Measurements from ENCODE around the gene SDK1.

SDK1 gene

DNA sequence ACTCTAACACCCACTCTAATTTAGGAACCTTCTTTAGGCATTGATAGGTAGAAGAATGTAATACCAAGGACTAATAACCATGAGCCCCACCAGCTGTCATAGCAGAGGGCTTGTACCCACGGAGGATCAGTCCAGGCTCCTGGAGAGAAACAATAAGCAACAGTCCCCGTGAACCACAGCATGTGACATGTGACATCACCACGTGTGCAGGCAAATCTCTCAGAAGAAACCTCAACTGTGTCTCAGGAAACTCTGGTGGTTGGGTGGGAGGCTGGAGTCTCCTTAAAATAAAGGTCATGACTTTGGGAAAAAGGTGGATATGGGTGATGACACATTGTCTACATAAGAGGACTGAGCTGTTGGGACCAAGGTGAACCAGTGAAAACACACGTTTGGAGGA, 727.2 kb downstream of the SDK1 start:
- no peak for DNase-seq

DNA sequence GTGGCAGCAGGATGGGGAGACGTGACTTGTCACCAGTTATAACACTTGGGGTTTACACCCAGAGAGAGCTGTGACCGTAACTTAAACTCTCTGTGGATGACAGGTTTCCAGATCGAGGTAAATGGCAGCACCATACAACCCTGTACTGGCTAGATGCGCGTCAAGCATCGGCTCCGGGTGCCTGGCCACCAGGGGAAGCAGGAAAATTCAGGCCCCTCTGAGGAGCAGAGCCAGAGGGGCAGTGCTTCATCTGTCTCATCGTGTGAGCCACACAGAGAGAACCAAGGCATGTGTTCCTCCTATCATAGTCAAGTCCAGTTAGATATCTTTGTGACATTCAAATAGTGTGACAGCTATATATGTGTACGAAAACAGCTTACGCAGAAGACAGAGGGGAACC, 728.9 kb downstream of the SDK1 start:
- DNase-seq = no peak

DNA sequence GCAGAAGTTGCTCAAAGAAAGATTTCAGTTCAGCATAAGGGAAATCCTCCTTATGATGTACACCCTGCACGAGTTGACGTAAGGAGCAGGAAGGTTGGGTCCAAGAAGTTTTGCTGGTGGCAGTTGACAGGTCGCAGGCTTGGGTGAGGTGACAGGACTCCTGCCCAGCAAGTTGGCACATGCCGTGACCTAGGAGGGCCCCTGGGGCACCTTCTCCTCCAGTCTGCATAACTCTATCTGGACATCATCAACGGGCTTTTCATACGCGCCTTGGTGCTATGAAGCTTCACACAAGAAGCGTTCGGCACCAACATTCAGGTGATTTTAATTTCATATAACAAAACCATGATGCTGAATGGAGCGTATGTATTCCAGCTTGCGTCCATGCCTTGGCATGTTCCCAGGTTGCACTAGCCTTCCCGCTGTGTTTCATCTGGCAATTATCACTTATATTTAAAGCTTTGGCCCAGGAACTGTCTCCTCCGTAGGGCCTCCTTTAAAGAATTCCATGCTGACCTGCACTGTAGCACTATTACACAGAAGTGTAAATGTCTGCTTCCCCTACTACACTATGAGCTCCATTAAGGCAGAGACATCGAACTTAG, 729.4 kb downstream of the SDK1 start:
- DNase-seq = no peak

DNA sequence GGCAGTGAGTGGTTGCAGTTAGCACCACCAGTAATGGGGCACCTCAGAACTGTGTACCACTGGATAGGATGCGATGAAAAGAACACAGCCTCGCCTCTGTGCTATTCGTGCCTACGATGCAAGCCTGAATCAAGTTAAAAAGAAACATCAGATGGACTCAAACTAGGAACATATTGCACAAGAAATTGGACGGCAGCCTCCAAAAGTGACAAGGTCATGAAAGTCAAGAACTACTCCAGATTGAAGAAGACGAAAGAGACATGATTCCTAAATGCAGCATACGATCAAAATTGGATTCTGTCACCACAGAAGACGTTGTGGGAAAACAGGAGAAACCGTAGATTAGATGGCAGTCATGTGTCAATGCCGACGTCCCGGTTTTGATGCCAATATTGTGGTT, 732.9 kb downstream of the SDK1 start:
- no peak for DNase-seq

DNA sequence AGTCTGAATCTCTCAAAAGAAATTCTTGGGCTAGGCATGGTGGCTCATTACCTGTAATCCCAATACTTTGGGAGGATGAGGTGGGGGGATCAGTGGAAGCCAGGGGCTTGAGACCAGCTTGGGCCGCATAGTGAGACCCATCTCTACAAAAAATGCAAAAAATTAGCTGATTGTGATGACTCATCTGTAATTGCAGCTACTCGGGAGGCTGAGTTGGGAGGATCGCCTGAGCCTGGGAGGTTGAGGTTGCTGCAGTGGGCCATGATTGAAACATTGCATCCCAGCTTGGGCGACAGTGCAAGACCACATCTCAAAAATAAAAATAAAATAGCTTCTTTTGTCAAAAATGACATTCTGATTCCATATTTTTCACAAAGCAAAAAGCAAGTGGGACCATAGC, 736.3 kb downstream of the SDK1 start:
- no peak for DNase-seq

DNA sequence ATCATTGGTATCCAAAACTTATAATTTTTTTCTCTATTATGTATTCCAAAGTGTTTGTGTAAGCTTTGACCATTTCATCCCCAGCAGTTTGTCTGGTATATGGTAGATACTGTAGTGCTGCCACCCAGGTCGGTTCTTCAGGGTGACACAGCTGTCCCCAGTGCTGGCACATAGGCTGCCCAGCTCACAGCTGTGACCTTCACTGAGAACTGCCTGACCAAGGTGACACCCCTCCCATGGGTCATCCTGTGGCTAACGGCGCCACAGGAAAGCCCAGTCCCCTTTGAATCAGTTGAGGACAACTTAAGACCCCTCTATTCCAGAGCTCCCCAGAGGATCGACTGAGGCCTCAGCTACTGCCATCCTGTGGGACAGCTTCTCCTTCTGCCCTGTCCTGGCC, 736.8 kb downstream of the SDK1 start:
- DNase-seq = no peak

DNA sequence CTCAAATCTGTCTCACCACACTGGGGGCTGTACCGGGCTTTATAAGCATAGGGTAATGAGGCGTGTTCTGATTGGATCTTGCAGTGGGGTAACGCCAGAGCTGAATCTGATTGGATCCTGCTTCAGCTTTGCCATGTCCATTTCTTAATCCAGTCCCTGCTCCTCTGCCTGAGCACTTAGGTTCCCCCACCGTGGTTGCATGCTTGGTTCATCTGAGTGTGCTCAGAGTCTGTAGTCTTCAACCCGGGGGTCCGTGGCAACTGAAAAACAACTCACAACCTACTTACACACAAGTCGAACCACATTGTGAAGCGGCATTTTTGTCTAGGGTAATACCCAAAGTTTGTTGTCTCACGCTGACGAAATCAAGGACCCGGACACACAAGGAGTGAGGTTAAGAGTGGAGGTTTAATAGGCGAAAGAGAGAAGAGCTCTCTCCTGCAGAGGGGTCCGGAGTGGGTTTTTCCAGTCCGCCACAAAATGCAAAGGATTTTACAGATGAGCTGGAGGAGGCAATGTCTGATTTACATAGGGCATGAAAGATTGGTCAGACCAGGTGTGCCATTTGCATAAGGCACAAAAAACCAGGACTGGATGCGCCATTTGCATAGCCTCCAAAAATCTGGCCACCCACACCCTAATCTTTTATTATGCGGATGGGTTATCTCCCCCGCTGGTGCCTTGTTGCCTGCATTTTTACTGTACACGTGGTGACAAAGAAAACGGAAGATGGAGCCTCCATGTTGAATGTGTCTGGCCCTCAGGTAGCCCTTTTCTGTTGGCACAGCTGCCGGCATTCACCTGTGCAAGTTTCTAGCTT, 739.3 kb downstream of the SDK1 start:
- DNase-seq = no peak

DNA sequence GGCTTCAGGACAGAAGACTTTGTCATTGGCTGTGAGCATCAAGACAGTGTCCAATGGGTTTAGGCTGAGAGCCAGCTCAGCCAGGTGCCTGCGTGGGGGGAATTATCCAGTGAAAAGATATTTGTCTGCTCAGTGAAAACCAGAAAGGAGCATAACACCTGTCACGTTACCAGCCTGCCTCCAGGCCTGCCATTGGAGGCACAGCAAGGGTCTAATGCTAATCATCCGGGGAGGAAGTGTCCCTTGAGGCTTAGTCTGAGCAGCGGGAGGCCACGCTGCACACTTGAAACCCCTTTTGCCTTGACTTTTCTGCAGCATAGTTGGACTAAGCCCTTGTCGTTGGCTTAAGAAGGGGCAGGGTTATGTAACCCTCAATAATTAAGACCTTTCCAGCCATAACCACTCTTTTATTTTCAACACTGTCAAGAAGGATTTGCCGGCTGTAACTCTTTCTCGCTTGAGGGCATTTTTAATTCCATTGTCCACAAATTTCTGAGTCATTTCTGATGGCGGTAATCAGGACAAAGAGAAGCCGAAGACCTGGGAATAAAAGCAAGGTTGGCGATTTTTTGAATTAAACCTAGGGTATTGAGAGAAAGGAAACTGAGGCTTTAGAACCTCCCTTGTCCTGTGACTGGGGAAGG, 741.5 kb downstream of the SDK1 start:
- DNase-seq = no peak

DNA sequence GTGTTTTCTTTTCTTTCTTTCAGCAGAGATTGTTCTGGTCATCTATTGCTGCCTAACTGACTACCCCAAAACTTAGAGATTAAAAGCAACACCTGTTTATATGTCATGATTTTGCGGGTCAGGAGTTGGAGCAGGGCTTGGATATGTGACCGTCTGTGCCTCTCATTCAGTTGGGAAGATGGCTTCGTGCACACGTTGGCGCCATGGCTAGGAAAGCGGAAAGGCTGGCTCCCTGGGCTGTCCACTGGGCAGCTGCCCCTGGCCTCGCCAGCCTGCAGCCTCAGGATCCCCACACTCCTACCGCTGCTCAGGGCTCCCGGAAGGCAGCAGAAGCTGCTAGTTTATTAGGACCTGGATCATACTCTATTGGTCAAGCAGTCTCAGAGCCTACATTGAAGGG, 742.9 kb downstream of the SDK1 start:
- DNase-seq = no peak

DNA sequence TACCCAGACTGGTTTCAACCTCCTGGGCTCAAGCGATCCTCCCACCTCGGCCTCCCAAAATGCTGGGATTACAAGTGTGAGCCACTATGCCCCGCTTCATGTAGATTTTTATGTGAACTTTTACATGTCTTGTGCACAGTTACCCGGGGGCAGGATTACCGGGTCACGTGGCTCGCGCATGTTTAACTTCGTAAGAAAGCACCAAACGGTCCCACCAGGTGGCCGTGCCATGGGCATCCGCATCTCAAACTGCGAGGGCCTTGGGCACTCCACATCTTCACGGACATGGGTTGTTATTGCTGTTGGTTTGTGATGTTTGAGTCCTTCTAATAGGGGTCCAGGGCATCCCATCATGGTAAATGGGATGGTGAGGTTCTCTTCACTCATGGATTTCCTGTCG, 744.4 kb downstream of the SDK1 start:
- DNase-seq = no peak

DNA sequence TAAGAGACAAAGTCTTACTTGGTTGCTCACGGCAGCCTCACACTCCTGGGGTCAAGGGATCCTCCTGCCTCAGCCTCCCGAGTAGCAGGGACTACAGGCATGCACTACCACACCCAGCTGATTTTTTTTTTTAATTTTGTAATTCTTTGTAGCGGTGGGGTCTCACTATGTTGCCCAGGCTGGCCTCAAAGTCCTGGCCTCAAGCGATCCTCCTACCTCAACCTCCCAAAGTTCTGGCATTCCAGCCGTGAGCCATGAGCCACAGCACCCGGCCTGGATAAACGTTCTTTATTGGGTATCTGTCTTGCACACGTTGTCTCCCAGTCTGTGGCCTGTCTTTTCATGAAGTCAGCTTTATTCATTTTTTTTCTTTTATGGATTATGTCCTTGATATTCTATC, 744.9 kb downstream of the SDK1 start:
- DNase-seq = no peak

DNA sequence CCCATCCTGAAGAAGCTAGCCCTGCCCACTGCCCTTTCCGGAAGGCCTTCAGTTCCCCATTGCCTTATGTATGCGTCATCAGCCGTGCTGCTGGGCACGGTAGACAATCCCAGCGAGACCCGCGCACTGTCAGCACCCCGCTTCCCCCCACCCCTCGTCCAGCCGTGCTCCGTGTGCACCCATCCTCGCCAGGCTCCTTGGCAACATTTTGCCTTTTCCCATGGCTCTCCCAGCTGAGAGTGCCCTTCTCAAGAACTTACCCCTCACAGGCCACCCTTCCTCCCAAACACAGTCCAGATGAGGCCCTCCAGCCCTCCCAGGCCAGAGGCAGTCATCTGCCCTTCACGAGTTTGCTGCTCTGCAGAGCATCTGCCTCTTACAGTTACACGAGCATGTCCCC, 747.3 kb downstream of the SDK1 start:
- DNase-seq = no peak

DNA sequence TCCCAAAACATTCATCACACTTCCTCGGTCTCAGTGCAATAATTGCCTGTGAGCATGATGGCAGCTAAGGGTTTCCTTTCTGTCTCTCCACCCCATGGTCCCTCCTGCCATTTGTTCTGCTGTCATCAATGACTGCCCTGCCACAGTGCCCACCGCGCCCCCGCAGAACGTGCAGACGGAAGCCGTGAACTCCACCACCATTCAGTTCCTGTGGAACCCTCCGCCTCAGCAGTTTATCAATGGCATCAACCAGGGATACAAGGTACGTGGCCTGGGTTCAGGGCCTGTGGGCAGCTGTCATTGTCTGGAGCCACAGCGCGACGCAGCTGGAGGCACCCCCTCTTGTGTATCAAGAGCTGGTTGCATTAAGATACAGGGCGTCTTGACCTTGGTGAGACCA, 748.1 kb downstream of the SDK1 start:
- no peak for DNase-seq

DNA sequence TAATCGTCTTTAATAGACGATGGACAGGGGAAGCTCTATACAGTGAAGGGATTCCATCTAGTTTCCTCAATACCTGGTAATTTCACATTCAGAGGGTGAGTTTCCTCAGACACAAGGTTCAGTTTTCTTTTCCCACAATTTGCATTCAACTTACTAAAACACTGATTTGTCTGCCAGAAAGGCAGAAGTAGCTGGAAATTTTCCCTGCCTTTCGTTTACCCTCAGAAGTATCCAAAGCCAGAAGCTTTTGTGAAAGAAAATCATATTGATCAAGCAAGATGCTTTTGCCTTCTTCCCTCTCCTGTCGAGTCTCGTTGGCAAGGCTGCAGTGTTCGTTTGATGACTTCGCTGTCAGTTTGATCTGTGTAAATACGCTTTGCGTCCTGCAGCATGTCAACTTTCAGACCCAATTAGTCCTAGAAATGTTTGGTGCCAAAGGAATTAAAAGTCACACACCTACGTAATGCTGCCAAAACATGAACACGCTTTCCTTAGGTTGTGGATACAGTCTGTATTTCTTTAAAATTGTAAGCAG, 749.1 kb downstream of the SDK1 start:
- no peak for DNase-seq

DNA sequence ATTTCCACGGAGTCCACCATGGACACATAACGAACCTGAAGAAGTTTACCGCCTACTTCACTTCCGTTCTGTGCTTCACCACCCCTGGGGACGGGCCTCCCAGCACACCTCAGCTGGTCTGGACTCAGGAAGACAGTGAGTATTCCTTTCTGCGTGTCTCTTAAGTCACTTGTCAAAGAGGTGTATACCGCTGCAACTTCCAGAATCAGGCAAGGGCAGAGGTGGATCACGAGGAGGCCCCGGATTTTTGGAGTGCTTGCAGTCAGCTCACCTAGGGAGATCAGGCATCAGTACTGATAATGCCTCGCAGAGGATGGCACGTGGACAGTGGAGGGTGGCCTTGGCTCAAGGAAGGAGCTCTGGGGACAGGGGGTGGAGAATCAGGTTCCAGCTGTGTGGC, 750.6 kb downstream of the SDK1 start:
- DNase-seq = no peak

DNA sequence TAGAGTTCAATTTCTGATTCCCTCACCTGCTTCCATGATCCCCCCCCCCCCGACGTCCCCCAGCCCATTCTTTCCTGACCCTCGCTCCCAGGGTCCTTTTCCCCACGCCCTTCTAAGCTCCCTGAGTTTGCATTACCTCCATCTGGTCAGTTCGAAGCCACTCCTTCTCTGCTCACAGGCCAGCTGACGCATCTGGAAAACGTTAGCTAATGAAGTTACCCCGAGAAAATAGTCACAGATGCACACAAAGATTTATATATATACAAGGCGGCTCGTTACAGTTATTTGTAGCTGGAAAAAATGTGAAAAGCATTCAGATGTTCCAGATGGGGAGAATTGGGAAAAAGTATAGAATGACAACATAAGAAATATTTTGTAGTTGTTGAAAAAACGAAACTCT, 751.1 kb downstream of the SDK1 start:
- DNase-seq = no peak

DNA sequence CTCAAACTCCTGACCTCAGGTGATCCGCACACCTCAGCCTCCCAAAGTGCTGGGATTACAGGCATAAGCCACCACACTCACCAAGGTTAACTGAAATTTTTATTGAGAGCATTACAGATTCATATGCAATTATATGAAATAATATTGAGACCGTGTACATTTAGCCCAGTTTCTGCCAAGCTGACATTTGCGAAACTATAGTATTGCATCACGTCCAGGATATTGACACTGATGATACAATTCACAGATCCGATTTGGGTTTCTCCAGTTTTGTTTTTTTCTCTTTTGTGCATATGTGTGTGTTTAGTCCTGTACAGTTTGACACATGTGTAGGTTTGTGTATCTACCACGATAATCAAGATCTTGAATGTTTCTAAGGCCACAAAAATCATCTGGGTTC, 753.1 kb downstream of the SDK1 start:
- DNase-seq = no peak

DNA sequence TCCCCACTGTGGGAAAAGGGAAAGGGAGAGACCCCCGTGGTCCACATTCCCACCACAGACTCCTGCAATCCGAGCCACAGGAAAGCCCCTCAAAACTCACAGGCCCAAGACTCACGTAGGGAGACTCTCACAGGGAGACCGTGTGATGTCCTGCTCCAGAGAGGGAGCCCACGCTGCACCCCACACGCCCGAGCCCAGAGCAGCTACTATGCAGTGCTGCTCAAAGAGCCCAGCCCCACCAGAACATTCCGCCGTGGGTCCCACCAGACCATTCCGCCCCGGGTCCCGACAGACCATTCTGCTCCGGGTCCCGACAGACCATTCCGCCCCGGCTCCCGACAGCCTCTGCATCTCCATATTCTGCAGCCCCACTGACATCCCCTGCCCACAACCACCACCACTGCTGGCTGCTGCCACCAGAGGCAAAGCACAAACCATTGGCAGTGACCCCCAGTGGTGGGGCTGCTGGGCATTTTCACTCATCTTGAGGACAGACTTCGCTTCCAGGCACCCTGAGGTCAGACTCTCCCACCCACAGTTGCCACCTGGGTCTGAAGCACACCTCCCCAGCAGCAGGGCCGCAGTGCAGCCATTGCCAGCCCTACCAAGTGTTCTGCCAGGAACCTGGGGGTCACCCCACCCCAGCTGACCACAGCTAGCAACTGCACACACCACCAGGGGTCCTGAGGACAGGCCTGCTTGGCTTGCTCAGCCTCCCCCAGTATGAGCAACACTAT, 755.7 kb downstream of the SDK1 start:
- no peak for DNase-seq

DNA sequence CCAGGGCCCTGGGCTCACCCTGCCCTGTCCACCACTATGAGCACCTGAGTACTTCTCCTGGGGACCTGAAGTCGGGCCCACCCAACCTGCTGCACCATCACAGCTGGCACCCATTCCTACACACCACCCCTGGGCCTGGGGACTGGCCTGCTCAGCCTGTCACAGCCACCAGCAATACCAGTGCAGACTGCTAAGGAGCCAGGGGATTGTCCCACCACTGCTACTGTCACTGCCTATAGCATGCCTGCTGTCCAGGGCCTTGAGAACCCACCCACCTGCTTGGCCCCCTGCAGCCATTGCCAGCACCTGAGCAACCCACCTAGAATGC, 756.2 kb downstream of the SDK1 start:
- no peak for DNase-seq

DNA sequence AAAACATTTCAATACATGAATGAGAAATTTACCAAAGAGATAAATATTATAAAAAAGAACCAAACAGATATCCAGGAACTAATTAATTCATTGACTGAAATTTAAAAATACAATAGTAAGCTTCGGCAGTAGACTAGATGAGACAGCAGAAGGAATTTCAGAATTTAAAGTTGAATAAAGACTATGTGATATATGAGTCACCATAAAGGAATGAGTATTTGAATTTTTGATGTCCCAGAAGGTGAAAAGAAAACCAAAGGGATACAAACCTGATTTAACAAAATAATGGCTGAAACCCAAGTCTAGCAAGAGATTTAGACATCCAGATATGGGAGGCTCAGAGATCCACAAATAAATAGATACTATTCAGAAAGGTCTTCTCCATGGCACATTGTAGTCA, 757.1 kb downstream of the SDK1 start:
- no peak for DNase-seq

DNA sequence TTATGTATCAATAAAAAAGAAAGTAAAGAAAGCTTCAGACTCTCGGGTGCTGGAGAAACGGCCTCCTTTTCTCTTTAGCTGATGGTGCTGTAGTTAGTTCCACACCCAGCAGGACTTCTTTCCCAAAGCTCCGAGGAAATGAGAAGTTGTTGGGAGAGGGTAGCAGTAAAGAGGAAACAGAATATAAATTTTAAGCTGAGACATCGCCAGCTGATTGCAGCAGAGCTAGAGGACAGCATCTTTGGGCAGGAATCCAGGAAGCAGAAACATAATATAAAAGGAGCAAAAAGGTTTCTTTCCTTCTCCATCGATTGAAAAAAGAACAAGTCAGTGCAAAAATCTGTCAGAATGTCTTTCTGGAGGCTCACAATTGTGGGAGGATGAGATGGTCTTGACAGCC, 764.1 kb downstream of the SDK1 start:
- no peak for DNase-seq

DNA sequence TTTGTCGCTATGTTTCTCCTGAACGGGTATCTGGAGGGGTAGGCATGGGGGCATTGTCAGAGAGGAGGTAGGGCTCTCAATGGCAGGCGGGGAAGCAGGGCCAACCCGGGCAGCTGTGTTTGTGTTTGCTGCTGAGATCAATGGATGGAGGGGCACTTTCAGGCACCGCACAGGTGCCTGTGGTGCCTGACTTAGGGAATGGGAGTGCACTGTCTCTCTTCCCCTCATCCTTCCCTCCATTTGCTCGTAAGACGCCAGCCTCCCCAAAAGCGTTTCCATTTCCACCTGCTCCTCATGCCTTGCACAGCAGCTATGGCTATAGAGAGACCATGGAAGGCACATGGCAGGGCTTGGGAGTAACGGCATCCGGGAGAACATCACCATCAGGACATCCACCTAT, 765.2 kb downstream of the SDK1 start:
- no peak for DNase-seq

DNA sequence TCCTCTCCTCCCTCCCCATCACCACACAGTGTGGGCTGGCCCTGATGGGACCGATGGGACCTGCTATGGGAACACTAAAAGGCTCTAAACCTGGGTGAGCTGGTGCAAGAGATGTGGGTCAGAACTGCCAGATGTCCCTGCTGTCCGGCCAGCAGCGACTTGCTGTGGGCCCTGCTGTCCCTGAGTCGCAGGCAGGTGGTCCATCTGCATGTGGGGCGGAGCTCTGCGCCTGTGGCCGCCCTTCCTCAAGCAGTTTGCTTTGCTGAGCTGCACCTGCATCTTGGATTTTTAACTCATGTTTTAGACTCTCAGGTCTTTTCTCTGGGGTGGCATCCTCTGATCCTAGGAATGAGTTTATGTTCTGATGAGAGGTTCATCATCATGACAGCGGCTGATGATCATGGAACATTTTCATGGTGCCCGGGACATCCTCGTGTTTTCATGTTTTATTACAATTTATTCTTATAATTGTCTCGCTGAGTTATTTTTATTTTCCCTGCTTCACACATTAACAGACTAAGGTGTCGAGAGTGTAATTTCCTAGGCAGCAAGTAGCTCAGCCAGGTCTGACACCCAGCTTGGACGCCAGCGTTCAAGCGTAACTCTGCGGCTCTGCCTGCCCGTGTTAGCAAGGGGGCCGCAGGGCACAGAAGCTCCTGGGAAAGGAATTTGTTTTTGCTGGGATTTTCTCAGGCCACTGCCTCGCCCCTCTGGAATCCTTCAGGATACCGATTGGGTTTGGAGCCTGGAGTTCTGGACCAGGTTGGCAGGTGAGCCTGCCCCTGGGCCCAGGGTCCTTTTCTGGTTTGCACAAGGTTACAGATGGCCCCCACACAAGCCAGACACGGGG, 765.8 kb downstream of the SDK1 start:
- DNase-seq = no peak
